ENCODE results near the gene C19orf81. TPM values are rescaled to one million over a fixed set of nuclear protein-coding genes. Genes with fewer than 3 reads are reported as not detected.

The C19orf81 gene
- total RNA-seq, 1 experiment from 2014 or later, result 22.4 TPM

- no peak for ATAC-seq
- Mint-ChIP-seq H3K36me3 (no peaks in the 10 kb centered on the region), H3K4me1 (peaks cover 6% of the 10 kb centered on the region), H3K9me3 (no peaks in the 10 kb centered on the region), H3K27ac (no peak overlapping the region), H3K27me3 (ENCODE audit: low read depth) (peaks cover 65% of the 10 kb centered on the region), H3K4me3 (no peak overlapping the region)
- TF ChIP-seq SOX15 (CRISPR knock-in tag; IDR thresholded peaks at IDR 0.05), result no peak
- no peak for TF ChIP-seq CBFB (CRISPR knock-in tag; IDR thresholded peaks at IDR 0.05; ENCODE audit: low read depth)
- TF ChIP-seq ATF1 (CRISPR knock-in tag; IDR thresholded peaks at IDR 0.05), result no peak
- no peak for TF ChIP-seq ZNF263 (CRISPR knock-in tag; IDR thresholded peaks at IDR 0.05; ENCODE audit: low read depth)
- TF ChIP-seq GTF2I (CRISPR knock-in tag; conservative IDR thresholded peaks at IDR 0.05), result no peak
- no peak for TF ChIP-seq NR2C2 (CRISPR knock-in tag; IDR thresholded peaks at IDR 0.05)
- TF ChIP-seq, protein P1, sequence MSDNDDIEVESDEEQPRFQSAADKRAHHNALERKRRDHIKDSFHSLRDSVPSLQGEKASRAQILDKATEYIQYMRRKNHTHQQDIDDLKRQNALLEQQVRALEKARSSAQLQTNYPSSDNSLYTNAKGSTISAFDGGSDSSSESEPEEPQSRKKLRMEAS (CRISPR knock-in tag; IDR thresholded peaks at IDR 0.05), result no peak
- POLR2A ChIA-PET, result no interaction called here
- CTCF ChIA-PET, result interaction anchor here (0.6 to 7.8 kb wide), 5 partner anchors 12 to 146 kb away, joined by 4 to 184 read pairs (median 5); partner anchors contain the start of gene CLEC11A
- no peak for DNase-seq (ENCODE audit: low spot score)
These were observed 52.2 kb downstream of the C19orf81 start for GRCh38 chr19:50701367-50701985.

- DNase-seq (ENCODE audit: low spot score) (no peak), ATAC-seq (no peak)
- H3K27ac Mint-ChIP-seq, result no peak overlapping the region
- H3K4me3 Mint-ChIP-seq, result no peak overlapping the region
- no peaks in the 10 kb centered on the region for H3K36me3 Mint-ChIP-seq
- POLR2A ChIA-PET, result no interaction called here
- peaks cover 6% of the 10 kb centered on the region; the same call in 1 of the 2 replicates for H3K4me1 Mint-ChIP-seq
- H3K27me3 Mint-ChIP-seq (ENCODE audit: low read depth), result peaks cover 57% of the 10 kb centered on the region
- CTCF ChIA-PET, result interaction anchor here (0.6 to 7.8 kb wide), 14 partner anchors 9 to 220 kb away, joined by 3 to 184 read pairs (median 7); partner anchors contain the start of gene CLEC11A
- no peaks in the 10 kb centered on the region for H3K9me3 Mint-ChIP-seq
- TF ChIP-seq, protein P2, sequence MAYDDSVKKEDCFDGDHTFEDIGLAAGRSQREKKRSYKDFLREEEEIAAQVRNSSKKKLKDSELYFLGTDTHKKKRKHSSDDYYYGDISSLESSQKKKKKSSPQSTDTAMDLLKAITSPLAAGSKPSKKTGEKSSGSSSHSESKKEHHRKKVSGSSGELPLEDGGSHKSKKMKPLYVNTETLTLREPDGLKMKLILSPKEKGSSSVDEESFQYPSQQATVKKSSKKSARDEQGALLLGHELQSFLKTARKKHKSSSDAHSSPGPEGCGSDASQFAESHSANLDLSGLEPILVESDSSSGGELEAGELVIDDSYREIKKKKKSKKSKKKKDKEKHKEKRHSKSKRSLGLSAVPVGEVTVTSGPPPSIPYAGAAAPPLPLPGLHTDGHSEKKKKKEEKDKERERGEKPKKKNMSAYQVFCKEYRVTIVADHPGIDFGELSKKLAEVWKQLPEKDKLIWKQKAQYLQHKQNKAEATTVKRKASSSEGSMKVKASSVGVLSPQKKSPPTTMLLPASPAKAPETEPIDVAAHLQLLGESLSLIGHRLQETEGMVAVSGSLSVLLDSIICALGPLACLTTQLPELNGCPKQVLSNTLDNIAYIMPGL (CRISPR knock-in tag; IDR thresholded peaks at IDR 0.05), result no peak
- TF ChIP-seq NR2C2 (CRISPR knock-in tag; IDR thresholded peaks at IDR 0.05), result no peak
- no peak for TF ChIP-seq GTF2I (CRISPR knock-in tag; conservative IDR thresholded peaks at IDR 0.05)
- TF ChIP-seq, protein P3, sequence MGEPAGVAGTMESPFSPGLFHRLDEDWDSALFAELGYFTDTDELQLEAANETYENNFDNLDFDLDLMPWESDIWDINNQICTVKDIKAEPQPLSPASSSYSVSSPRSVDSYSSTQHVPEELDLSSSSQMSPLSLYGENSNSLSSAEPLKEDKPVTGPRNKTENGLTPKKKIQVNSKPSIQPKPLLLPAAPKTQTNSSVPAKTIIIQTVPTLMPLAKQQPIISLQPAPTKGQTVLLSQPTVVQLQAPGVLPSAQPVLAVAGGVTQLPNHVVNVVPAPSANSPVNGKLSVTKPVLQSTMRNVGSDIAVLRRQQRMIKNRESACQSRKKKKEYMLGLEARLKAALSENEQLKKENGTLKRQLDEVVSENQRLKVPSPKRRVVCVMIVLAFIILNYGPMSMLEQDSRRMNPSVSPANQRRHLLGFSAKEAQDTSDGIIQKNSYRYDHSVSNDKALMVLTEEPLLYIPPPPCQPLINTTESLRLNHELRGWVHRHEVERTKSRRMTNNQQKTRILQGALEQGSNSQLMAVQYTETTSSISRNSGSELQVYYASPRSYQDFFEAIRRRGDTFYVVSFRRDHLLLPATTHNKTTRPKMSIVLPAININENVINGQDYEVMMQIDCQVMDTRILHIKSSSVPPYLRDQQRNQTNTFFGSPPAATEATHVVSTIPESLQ (CRISPR knock-in tag; IDR thresholded peaks at IDR 0.05), result no peak
- no peak for TF ChIP-seq PRDM15 (CRISPR knock-in tag; IDR thresholded peaks at IDR 0.05)
- TF ChIP-seq, protein P4, sequence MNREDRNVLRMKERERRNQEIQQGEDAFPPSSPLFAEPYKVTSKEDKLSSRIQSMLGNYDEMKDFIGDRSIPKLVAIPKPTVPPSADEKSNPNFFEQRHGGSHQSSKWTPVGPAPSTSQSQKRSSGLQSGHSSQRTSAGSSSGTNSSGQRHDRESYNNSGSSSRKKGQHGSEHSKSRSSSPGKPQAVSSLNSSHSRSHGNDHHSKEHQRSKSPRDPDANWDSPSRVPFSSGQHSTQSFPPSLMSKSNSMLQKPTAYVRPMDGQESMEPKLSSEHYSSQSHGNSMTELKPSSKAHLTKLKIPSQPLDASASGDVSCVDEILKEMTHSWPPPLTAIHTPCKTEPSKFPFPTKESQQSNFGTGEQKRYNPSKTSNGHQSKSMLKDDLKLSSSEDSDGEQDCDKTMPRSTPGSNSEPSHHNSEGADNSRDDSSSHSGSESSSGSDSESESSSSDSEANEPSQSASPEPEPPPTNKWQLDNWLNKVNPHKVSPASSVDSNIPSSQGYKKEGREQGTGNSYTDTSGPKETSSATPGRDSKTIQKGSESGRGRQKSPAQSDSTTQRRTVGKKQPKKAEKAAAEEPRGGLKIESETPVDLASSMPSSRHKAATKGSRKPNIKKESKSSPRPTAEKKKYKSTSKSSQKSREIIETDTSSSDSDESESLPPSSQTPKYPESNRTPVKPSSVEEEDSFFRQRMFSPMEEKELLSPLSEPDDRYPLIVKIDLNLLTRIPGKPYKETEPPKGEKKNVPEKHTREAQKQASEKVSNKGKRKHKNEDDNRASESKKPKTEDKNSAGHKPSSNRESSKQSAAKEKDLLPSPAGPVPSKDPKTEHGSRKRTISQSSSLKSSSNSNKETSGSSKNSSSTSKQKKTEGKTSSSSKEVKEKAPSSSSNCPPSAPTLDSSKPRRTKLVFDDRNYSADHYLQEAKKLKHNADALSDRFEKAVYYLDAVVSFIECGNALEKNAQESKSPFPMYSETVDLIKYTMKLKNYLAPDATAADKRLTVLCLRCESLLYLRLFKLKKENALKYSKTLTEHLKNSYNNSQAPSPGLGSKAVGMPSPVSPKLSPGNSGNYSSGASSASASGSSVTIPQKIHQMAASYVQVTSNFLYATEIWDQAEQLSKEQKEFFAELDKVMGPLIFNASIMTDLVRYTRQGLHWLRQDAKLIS (CRISPR knock-in tag; IDR thresholded peaks at IDR 0.05; ENCODE audit: borderline replicate concordance), result no peak
- TF ChIP-seq TCF7 (CRISPR knock-in tag; IDR thresholded peaks at IDR 0.05; ENCODE audit: low read depth), result no peak
- TF ChIP-seq, protein P1 (CRISPR knock-in tag; IDR thresholded peaks at IDR 0.05), result no peak
- TF ChIP-seq ETV6 (CRISPR knock-in tag; IDR thresholded peaks at IDR 0.05), result no peak
- TF ChIP-seq, protein P5, sequence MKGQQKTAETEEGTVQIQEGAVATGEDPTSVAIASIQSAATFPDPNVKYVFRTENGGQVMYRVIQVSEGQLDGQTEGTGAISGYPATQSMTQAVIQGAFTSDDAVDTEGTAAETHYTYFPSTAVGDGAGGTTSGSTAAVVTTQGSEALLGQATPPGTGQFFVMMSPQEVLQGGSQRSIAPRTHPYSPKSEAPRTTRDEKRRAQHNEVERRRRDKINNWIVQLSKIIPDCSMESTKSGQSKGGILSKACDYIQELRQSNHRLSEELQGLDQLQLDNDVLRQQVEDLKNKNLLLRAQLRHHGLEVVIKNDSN (CRISPR knock-in tag; IDR thresholded peaks at IDR 0.05), result no peak
- TF ChIP-seq ZNF263 (CRISPR knock-in tag; IDR thresholded peaks at IDR 0.05; ENCODE audit: low read depth), result no peak
- no peak for TF ChIP-seq STAT6 (CRISPR knock-in tag; conservative IDR thresholded peaks at IDR 0.05; ENCODE audit: low read depth)
These were observed 53.1 kb downstream of the C19orf81 start for GRCh38 chr19:50702158-50702870.
